ENCODE data around the gene RBBP8.

The RBBP8 gene

GRCh38 chr18:23012249-23012648 lies 79.1 kb downstream of the RBBP8 start:
- DNase-seq, result no peak

- DNase-seq, result no peak
Measured at GRCh38 chr18:23020555-23021294, 87.6 kb downstream of the RBBP8 start.

- no peak for DNase-seq
Measured at GRCh38 chr18:23021623-23022022, 88.5 kb downstream of the RBBP8 start.

- DNase-seq, result no peak
Measured at GRCh38 chr18:23032030-23032582, 99.0 kb downstream of the RBBP8 start.

- DNase-seq, result no peak
Measured at GRCh38 chr18:23033056-23033455, 99.9 kb downstream of the RBBP8 start.

- DNase-seq, result no peak
Measured at GRCh38 chr18:23036660-23037201, 103.6 kb downstream of the RBBP8 start.

GRCh38 chr18:23037646-23038045 lies 104.5 kb downstream of the RBBP8 start:
- DNase-seq, result no peak

GRCh38 chr18:23038712-23039111 lies 105.6 kb downstream of the RBBP8 start:
- DNase-seq, result no peak

- no peak for DNase-seq
Measured at GRCh38 chr18:23042133-23042532, 109.0 kb downstream of the RBBP8 start.

- DNase-seq, result no peak
Measured at GRCh38 chr18:23043803-23044376, 110.8 kb downstream of the RBBP8 start.

- DNase-seq, result no peak
Measured at GRCh38 chr18:23049698-23050373, 116.7 kb downstream of the RBBP8 start.

- no peak for DNase-seq
Measured at GRCh38 chr18:23053776-23054457, 120.8 kb downstream of the RBBP8 start.

GRCh38 chr18:23054553-23054952 lies 121.4 kb downstream of the RBBP8 start:
- no peak for DNase-seq

- DNase-seq, result no peak
Measured at GRCh38 chr18:23056315-23056714, 123.2 kb downstream of the RBBP8 start.

- DNase-seq, result no peak
Measured at GRCh38 chr18:23057096-23057495, 124.0 kb downstream of the RBBP8 start.

GRCh38 chr18:23058746-23059415 lies 125.8 kb downstream of the RBBP8 start:
- DNase-seq, result no peak

GRCh38 chr18:23059541-23060465 lies 126.7 kb downstream of the RBBP8 start:
- no peak for DNase-seq

GRCh38 chr18:23062011-23062410 lies 128.9 kb downstream of the RBBP8 start:
- DNase-seq, result no peak

- no peak for DNase-seq
Measured at GRCh38 chr18:23063502-23063901, 130.4 kb downstream of the RBBP8 start.

- DNase-seq, result no peak
Measured at GRCh38 chr18:23065234-23065806, 132.2 kb downstream of the RBBP8 start.

- DNase-seq, result no peak
Measured at GRCh38 chr18:23066060-23066459, 132.9 kb downstream of the RBBP8 start.

Data from activated CD8-positive, alpha-beta memory T cell treated with anti-CD3 and anti-CD28 coated beads, Interleukin-2, amount 50 U/mL, for 4 hours (primary cell).